ELR (cell line): ENCODE measurements around the gene AGAP1.
A peak's percentile ranks its signal among the peaks of the same experiment; 100 is the strongest.

Experiments
- DNase-seq: peaks from one replicate; pipeline ENCODE4 v3.0.0-alpha.2; 2015; ENCODE audit warnings: low read depth

Gene AGAP1

GRCh38 chr2:235569837-235570236, 76.0 kb downstream of the AGAP1 start:
- DNase-seq, result no peak

GRCh38 chr2:235570256-235570655, 76.4 kb downstream of the AGAP1 start:
- peak; percentile 41 for DNase-seq

- no peak for DNase-seq
Measured at GRCh38 chr2:235570966-235571692, 77.3 kb downstream of the AGAP1 start.

- no peak for DNase-seq
Measured at GRCh38 chr2:235572592-235572991, 78.7 kb downstream of the AGAP1 start.

GRCh38 chr2:235573331-235574221, 79.7 kb downstream of the AGAP1 start:
- no peak for DNase-seq

- DNase-seq, result no peak
Measured at GRCh38 chr2:235575431-235575830, 81.6 kb downstream of the AGAP1 start.

- no peak for DNase-seq
Measured at GRCh38 chr2:235575904-235576303, 82.1 kb downstream of the AGAP1 start.

GRCh38 chr2:235576337-235576910, 82.6 kb downstream of the AGAP1 start:
- DNase-seq, result no peak

- no peak for DNase-seq
Measured at GRCh38 chr2:235577404-235578330, 83.8 kb downstream of the AGAP1 start.

- no peak for DNase-seq
Measured at GRCh38 chr2:235579128-235579527, 85.3 kb downstream of the AGAP1 start.

- DNase-seq, result no peak
Measured at GRCh38 chr2:235580426-235581157, 86.7 kb downstream of the AGAP1 start.

GRCh38 chr2:235582081-235582686, 88.3 kb downstream of the AGAP1 start:
- no peak for DNase-seq

- no peak for DNase-seq
Measured at GRCh38 chr2:235582729-235583128, 88.9 kb downstream of the AGAP1 start.

- no peak for DNase-seq
Measured at GRCh38 chr2:235583144-235583543, 89.3 kb downstream of the AGAP1 start.

- DNase-seq, result no peak
Measured at GRCh38 chr2:235583925-235584637, 90.2 kb downstream of the AGAP1 start.

- DNase-seq, result no peak
Measured at GRCh38 chr2:235584638-235585007, 90.8 kb downstream of the AGAP1 start.

GRCh38 chr2:235587202-235587601, 93.4 kb downstream of the AGAP1 start:
- no peak for DNase-seq

- DNase-seq, result no peak
Measured at GRCh38 chr2:235588750-235589149, 94.9 kb downstream of the AGAP1 start.

- DNase-seq, result no peak
Measured at GRCh38 chr2:235591231-235591730, 97.4 kb downstream of the AGAP1 start.

- DNase-seq, result no peak
Measured at GRCh38 chr2:235591921-235592320, 98.1 kb downstream of the AGAP1 start.
